HG03280 (cell line): ENCODE results near the gene HOXA2.

Experiments used
- ATAC-seq: cut with Tn5 transposase; IDR thresholded peaks from one replicate; pipeline ENCODE4 v1.9.1; 2021; ENCODE audit warnings: mild to moderate bottlenecking, moderate library complexity; ENCODE audit not compliant: unreplicated experiment

HOXA2 gene

GRCh38 chr7:27102581-27103442 is at the start of gene HOXA2:
HOXA2 (minus strand) TSS chr7:27102683; CDS start chr7:27102500, 183 bp downstream.
- ATAC-seq = no peak

GRCh38 chr7:27151341-27151930 is 49.0 kb upstream of the HOXA2 start:
- ATAC-seq = no peak

- ATAC-seq = peak; percentile 86
Measured at GRCh38 chr7:27150568-27151340, 48.3 kb upstream of the HOXA2 start.

GRCh38 chr7:27149842-27150567 is 47.5 kb upstream of the HOXA2 start:
- ATAC-seq = peak; percentile 6

GRCh38 chr7:27148756-27149641 is 46.5 kb upstream of the HOXA2 start:
- no peak for ATAC-seq

DNA sequence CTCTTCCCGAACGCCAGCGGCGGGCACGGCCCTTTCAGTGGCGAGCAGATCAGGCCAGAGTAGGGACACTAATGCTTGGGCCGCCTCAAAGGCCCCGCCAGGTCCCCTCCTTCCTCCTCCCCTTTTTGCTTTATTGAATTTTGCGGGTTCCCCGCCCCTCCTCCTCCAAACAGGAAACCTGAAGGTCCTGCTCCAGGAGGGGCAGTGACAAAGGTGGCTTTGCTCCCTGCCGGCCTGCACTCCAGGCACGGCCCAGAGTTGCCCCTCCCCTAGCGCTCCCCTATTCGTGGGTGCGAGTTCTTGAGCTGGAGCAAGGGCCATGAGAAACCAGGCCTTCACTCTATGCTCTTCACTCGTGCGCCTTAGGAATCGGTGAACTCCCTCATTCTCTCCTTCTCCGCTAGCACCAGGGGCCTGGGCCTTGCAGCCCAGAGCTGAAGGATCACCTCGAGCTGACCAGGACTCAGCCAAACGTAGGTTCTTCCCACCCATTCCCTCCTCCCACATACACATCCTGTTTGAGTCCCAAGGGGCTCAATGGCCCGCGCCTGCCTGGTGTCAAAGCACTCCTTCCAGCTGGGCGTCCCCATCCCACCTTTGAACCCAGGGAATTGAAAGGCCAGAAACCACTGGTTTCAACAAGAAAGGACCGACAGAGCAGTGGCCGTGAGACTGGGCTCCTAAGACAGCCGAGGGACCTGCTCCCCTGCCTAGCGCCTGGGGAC is 45.7 kb upstream of the HOXA2 start:
- ATAC-seq = no peak

DNA sequence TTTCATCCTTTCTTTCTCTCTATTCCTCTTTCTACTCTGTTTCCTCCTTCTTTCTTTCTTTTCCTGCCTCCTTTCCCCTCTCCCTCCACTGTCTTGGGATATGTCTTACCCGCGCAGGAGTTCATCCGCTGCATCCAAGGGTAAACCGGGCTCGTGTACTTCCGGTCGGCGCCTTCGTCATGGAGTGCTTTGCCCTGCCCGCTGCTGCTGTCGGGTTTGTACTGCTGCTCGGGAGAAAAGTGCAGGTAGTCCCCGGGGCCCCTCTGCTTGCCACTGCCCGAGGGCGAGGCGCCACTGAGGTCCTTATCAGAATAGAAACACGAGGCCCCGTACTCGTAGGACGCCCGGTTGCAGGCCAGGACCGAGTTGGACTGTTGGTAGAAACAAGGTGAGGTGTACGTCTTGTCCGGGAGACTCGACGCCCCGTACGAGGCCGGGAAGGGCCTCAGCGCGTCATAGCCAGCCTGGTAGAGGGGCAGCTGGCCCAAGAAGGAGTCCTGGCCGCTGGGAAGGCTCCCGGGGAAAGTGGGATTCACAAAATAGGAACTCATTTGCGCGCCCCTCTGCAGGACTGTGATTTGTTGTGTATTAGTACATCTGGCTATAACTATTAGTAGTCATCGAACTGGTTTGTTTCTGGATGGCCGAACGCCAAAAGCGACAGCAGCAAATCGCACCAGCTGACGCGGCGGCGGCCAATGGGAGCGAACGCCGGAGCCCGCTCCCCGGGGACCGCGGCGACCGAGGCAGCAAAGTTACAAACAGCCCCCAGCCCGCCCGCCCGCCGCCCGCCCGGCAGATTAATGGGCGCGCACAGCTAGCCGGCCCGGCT is 44.9 kb upstream of the HOXA2 start, which contains the start of gene HOXA6:
Gene HOXA6, minus strand, starts transcription at position 576 of the 832 bp plus-strand sequence. Its CDS starts 25 bp downstream, at position 551.
- ATAC-seq = no peak

- ATAC-seq = no peak
Measured at GRCh38 chr7:27146491-27147198, 44.2 kb upstream of the HOXA2 start.

DNA sequence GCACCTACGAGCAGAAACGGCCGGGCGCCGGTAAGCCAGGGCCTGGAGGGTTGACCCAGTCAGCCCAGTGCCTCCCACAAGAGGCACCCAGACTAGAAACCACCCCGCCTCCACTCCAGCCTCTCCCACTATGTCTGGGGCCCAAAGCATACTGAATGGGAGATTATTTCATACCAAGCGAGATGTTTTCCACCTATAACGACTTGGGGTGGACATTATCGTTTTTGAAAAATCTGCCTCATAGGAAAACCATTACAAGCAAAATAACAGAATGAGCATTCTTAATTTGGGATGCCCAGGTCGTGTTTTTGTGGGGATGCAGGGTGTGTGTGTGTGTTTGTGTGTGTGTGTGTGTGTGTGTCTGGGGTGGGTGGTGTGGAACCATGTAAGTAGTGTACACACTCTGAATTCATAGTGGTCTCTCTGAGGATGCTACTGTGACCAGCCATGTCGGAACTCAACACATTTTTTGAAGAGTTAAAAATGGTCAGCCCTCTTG is 43.5 kb upstream of the HOXA2 start:
- no peak for ATAC-seq

GRCh38 chr7:27145165-27145913 is 42.9 kb upstream of the HOXA2 start:
- no peak for ATAC-seq

GRCh38 chr7:27144781-27145164 is 42.3 kb upstream of the HOXA2 start:
- no peak for ATAC-seq

GRCh38 chr7:27143950-27144780 is 41.7 kb upstream of the HOXA2 start:
- no peak for ATAC-seq

DNA sequence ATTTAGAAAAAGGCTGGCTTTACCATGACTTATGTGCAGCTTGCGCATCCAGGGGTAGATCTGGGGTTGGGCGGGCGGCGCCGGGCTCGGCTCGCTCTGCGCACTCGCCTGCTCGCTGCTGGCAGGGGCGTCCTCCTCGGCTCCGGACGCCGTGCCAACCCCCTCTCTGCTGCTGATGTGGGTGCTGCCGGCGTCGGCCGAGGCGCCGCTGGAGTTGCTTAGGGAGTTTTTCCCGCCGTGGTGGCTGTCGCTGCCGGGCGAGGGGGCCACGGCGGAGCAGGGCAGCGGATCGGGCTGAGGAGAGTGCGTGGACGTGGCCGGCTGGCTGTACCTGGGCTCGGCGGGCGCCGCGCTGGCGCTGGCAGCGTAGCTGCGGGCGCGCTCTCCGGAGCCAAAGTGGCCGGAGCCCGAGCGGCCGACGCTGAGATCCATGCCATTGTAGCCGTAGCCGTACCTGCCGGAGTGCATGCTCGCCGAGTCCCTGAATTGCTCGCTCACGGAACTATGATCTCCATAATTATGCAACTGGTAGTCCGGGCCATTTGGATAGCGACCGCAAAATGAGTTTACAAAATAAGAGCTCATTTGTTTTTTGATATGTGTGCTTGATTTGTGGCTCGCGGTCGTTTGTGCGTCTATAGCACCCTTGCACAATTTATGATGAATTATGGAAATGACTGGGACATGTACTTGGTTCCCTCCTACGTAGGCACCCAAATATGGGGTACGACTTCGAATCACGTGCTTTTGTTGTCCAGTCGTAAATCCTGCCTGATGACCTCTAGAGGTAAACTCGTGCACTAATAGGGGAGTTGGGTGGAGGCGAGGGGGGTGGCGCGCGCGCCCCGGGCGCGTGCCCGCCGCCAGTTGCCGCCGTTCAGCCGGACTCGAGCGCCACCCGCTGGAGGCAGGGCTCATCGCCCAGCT is 40.8 kb upstream of the HOXA2 start, which contains the start of gene HOXA5:
Gene HOXA5, minus strand, starts transcription at position 659 of the 927 bp plus-strand sequence. Its CDS starts 74 bp downstream, at position 585.
- no peak for ATAC-seq

GRCh38 chr7:27142580-27143022 is 40.1 kb upstream of the HOXA2 start:
- ATAC-seq = no peak
